GM21526 (cell line): ENCODE results near the gene BARX2.

Source experiments
- ATAC-seq: cut with Tn5 transposase; IDR thresholded peaks from one replicate; pipeline ENCODE4 v1.9.1; 2021; ENCODE audit warnings: moderate library complexity; ENCODE audit not compliant: unreplicated experiment, low FRiP score

Gene BARX2

DNA sequence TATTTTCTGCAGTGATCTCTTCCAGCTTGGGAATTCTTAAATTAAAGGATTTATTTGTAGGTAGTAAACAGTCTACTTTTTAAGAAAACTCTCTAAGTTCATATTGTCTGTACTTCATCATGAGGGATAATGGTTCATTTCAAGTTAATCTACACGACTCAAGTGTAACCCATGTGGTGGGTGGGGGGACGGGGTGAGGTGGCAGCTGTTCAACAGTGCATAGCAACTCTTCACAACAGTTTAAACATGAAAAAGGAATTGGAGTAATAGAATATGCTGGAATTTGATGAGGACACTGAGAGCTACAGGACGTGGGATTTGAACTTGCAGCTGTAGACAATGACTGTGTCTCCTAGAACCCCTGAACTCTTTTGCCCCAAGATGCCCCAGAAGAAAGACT lies 20.8 kb downstream of the BARX2 start:
- no peak for ATAC-seq

DNA sequence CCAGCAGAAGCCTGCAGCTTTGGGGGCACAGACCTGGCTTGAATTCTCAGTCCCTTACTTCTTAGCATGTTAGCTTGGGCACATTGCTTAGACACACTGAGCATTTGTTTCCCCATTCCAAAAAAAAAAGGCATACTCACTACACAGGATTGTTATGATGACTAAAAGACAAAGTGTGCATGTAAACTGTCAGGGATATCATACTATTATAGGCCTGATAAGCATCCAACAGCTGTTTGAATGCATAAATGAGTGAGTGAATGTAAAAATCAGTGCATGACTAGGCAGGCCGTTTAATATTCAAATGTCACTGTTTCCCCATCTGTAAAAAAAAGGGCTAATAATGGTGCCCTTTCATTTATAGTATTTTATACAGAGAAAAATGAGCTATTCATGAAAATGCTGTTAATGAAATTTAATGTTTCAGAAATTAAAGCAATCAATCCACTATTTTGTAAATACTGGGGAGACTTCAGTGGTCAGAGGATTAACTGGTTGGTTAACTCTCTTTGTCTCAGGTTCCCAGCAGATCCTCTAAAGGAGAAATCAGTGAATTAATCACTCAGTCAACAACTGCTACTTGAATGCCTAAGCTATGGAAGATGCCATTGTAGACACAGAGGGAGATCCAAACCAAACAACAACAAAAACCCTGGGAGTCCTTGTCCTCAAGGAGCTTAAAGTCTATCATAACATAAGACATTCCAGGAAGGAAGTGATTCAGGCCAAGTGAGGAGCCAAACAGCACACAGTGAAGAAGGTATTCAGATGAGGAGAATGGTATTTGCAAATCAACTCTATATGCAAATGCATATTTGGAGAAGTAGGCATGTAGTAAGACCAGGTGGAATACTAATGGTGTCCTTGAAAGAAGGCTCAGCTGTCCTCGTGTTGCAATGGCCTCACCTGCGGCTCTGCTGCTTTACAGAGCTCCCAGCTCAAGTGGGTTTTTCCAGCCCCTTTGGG lies 26.8 kb downstream of the BARX2 start:
- no peak for ATAC-seq

DNA sequence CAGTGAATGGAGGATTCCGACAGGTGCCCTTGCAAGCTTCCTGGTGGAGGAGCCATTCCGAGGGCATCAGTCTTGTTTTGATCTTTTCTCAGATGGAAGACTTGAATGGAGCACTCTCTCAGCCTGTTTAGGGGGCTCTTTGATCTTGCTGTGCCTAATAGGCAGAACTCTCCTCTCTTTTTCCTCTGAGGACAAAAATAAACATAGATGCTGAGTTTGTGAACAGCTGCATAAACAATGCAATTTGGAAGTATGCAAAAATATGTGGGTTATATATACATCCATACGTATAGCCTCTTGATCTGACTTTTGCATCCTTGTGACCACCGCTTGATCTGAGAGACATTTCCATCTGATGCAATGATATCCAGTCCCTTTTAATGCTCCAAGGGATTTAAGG lies 29.1 kb downstream of the BARX2 start:
- no peak for ATAC-seq

DNA sequence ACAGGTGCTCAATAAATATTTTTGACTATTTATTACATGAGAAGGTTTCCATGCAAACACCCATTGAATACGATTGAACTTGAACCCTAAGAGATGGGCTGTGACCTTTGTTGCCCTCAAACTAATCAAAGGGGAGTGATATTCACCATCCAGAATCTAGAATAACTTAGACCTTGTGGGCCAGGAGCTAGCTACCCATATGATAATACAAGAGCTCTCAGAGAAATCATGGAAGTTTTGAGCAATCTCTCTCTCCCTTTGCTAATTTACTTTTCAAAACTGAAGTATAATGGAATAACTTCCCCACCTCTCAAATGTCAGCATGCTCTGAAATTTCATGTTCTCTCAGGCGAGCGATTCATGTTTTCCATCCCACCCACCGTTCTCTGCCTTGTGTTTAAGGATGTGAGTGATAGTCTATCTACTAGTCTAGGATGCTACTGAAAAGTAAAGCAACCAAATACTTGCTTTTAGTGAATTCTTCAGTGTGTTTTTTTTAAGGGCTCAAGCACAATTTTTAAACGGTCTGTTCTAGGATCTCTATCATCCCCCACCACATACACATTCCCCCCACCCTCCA lies 33.3 kb downstream of the BARX2 start:
- ATAC-seq = no peak

DNA sequence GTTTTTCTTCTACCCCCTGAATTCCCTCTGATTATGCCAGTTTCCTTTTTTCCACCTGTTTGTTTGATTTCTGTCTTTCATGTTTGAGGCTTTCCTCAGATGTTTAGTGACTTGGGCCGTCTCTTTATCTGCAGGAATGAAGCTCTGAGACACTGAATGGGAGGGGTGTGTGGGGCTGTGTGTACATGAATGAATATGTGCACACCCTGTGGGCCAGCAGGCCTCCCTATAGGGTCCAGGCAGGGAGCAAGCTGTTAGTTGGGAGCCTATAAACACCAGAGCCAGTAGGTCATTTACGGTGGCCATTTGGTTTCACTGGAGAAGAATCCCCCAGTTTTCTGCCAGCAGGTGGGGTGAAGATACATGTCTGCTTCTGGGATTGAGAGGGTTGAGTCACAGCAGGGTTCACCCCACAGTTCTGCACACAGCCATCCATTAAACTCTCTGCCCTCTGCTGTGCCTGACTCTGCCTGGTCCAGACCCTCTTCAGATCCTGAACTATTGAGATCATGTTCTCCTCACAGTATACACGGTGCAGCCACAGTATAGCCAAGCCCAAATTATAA lies 34.8 kb downstream of the BARX2 start:
- no peak for ATAC-seq

DNA sequence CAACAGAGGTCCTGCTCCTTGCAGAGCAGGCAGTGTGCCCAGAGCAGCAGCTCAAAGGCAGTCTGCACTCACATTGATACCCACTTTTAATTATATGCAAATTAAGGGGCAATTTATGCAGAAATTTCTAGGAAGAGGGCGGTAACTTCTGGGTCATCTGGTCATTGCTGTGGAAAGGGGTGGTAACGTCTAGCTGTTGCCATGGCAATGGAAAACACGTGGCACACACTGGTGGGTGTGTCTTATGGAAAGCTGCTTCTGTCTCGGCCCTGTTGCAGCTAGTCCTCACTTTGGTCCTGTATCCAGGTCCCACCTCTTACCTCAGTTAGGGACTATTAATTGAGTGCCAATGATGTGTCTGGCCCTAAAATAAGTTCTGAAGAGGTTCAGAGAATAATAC lies 36.8 kb downstream of the BARX2 start:
- ATAC-seq = no peak

DNA sequence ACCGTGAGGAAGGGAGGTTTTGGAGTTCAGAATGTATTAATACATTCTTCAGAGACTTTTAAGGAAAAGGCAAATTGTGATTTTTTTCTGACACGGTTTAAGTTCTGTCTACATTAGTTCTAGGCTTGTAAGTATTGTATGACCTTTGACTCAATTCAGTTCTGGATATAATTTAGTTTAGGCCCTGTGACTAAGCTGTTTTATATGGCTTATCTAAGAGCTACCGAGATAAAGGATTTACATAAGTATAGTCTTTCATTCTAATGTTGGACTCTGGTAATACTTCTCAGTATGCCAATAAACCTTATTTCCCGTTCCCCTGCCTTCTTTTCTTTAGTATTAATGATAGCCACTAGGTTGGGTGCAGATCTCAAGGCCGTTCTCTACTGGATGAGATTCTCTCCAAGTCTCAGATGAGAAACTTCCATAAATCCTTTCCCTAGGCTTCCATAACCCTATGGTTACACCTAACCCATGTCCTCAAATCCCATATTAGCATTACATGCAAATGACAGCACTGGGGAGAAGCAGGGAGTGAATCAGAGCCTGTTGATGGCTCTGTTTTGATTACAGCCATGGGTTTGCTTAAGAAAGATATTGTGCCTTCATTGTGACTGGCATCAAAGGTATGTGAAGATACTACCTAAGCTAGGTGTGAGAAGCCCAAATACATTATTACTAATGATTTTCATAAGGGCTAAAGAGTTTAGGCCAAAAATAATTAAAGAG lies 38.7 kb downstream of the BARX2 start:
- no peak for ATAC-seq

DNA sequence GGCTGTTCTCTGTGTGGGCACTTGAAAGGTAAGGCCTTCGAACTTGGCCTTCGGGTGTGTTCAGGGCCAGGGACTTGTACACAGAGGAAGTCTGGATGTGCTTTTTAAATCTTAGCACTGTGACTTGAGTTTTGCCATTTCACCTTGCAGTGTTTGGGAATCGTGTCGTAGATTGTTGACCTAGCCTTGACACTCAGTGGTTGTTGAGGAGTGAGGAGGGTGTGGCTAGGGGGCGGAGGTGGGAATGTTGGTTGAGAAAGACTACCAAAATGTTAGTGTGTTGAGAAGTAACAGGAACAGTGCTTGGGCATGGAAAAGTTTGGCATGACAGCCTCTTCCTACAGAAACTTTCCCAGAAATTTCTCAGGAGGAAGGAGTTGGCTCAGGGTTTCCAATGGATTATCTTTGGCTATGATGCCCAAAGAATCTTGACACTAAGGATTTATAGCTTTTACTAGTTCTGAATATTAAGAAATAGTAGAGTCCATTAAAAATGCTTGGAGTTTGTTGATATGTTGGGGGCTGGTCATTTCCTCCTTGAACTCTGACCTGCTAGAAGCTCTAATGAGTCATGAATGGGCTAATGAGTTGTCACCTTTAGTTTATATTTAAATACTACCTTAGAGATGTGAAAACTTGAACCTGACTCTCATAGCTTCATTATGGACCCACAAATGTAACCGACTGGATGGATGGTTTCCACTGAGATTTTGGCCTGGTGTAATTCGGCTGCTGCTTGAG lies 40.6 kb downstream of the BARX2 start:
- ATAC-seq = no peak

DNA sequence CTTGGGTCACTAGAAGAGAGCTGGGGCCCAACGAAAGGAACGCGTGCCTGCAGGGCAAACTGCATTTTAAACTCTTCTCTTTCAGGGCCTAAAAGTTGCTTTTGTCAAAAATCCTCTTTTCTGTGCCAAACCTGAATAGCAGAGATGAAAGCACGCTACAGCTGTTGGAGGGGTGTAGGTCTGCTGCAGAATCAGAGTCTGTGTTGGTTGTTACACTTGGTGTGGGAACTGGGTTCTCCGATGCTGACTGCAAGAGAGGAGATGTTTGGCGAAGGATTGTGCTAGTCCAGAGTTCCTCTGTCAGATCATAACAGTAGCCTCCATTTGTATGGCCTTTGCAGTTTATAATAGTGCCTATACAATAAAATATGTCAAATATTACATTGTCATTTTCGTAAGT lies 41.8 kb downstream of the BARX2 start:
- peak; percentile 19 for ATAC-seq

DNA sequence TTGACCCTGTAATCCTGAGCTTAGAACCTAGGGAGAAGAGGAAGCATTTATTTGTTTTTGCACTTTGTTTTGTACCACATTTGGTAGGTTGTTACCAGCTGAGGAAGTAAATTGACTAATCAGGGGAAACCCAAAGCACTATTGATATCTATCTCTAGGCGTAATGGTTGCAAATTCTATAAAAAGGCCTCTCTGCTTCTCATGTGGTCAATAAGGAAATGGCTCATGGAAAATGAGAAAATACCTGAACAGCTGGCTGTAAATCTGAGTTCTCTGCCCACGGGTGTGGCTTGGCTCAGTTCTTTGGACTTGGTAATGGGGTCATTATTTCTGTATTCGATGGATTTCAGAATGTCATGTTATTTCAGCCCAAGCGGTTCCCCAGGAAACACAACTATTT lies 42.4 kb downstream of the BARX2 start:
- ATAC-seq = peak; percentile 84

DNA sequence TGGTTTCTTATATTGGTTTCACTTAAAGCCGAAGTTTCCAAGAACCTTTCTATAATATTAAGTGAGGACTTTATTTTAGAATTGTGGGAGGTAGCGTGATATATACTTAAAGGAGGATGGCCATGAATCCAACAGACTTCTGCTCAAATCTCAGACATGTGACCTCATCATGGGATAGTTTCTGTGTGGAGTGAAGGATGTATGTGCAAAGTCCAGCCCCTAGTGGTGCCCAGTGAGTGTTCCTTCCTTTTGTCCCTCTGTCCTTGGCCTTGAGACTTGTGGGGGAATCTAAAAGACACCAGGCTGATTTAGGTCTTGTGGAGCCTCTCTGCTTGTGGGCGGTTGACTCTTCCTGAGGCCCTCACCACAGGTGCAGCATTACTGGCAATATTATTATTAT lies 43.7 kb downstream of the BARX2 start:
- no peak for ATAC-seq

DNA sequence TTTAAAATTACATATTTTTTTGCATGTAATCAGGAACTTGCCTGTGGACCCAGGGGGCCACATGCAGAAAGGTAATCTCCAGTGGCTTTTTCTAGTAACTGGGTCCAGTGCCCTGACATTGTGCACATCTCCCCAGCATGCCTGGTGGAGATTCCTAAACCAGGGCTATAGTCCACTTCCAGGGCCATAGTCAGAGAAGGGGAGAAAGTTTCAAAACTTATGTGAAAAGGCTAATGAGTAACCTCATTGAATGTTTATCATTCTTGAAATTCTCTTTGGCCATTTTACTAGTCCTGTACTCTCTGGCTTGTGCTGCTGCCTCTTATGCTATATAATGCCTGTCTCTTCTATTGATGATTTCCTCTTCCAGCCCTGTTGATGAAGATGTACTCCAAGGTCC lies 47.8 kb downstream of the BARX2 start:
- no peak for ATAC-seq

DNA sequence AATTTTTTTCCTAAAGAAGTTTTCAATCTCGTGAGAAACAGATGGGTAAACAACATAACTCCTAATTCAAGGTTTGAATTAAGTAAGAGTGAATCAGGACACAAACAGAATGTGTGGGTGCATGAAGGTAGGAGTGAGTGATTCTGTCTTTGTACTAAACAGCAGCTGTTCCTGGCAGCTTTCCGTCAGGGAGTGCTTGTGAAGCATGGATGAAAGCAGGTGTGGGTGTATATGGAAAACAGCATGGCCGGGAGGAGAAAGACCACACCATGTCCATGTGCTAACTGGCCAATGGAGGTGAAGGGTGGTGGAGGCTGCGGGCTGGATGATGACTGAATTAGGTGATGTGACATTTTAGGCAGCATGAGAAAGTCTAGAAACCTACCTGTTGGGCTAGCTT lies 49.6 kb downstream of the BARX2 start:
- no peak for ATAC-seq

DNA sequence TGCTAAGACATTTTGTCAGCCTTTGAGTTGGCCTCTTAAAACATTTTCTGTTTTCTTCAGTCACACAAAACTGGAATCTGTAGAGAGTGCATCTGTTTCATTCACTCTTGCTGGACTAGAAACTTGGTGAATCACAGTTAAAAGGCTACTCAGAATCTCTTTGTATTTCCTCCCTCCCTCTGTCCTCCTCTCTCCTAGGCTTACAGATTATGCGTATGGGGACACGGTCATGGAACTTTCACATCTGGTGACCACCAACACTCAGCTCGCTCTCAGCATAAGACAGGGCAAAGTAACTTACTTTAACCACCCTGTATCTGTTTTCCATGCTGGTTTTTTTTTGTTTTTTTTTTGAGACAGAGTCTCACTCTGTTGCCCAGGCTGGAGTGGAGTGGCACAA lies 50.4 kb downstream of the BARX2 start:
- no peak for ATAC-seq

DNA sequence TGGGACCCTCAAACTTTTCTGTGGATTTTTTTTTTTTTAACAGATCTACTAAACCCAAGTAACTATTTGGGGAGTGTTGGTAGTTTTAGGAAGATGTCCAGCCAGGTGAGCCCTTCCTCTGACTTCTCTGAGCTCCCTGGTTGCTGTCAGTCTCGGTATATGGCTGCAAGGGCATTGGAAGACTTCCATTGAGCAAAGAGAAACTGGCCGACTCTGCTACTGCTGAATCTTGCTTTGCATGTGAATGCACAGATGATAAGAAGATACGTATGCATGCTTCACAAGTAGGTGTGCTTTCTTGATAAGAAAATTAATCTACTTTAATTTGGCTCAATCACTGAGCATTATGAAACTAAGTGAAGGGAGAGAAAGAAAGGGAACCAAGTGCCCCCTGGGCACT lies 51.1 kb downstream of the BARX2 start:
- no peak for ATAC-seq

DNA sequence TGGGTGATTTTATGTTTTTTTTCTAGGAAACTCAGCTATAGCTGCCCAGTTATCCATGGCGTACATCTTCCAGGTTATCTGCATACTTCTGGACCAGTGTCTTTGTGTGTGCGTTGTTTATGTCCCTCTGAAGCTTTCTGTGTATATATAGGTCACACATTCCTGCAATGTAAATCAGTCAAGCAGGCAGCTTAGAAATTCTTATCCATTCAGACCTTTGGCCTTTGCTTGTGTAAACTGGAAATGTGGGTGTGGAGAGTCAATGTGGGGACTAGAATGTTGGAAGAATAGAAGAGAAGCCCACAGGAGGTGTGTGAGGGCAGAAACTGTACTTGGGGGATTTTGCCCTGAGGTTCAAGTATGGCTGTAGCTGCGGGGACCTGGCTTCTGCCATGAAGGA lies 51.7 kb downstream of the BARX2 start:
- no peak for ATAC-seq

DNA sequence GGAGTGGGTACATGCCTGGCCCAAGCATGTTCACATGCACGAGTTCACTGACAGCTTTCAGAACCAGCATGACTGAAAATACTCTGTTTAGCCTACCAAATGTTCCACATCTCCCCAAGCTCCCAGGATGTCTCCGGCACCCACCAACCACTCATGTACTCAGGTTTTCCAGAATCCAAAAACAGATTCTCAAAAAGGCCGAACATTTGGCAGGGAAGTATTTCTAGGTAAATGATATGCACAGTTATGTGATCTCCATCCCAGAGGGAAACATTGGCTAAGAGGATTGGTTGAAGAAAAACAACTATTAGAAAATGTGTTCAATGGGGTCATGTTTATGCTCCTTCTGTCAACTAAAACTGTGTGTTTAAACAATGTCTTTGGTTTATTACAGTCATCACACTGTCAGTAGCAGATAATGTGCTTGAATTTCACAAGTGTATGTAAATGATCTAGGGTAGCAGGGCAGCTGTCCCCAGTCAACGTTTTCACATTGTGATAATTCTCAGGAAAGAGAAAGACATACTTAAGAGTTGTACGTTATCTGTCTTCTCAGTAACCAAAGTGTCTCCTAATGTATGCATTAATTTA lies 52.3 kb downstream of the BARX2 start:
- no peak for ATAC-seq

DNA sequence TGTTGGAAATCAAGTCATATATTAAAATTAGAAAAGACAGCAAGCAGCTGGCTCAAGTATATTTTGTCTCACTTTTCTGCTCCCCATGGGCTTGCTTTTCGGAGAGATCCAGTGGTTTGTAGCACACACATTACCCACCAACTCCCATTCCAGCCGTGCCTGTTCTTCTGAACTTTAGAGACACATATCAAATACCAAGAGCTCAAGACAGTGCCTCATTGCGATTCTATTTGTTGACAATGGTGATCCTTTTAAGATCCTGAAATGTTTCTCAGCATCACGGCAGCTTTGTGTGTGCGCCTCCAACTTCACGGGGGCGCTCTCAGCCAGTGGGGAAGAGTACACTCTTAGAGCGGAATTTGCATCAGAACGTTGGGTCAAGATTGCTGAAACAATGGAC lies 52.9 kb downstream of the BARX2 start:
- ATAC-seq = no peak

DNA sequence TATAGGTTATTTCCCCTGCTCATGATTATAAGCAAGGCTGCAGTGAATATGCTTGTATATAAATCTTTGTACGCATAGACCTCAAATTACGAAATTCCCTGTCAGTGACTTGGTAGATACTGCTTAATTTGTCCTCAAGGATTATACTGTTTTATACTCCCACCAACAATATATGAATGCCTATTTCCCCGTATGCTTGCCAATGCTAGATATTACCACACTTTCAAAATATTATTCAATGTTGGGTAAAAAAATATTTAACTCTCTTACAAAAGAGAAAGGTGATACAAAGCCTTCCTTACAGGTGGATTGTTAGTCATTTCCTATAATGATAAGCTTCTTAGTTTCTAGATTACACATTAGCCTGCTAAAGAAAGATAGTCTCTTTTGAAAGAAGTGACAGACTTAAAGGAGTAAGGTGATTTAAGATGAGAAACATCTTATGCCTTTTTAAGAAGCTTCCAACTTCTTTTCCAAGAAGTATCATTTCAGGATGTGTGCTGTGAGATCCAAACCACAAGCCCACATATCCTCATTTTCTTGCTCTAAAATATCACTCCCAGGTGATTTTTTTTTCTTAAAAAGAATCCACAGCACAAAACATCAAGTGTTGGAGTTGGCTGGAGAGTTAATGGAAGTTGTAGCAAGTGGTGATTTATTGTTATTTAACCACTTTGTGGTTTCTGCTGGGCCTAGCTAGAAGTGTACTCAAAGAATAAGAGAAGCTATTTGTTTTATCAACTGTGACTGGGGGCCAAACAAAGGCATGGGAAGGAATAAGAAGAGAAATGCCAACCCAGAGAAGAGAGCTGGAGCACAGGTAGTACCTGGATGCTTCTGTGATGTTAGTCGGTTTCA lies 59.2 kb downstream of the BARX2 start:
- ATAC-seq = no peak
